Activated effector memory CD4-positive, alpha-beta T cell treated with Interleukin-2 at 50 U/mL for 16 hours (primary cell): ENCODE data around the gene HERPUD1.
"Not testable (repeated sequence)": the region's sequence is repeated elsewhere in the genome, so short reads cannot be mapped to it uniquely, and the experiment has no call there.

Experiments used
- DNase-seq: peaks from one replicate; pipeline ENCODE4 v3.0.0-alpha.2; 2020

The HERPUD1 gene, protein sequence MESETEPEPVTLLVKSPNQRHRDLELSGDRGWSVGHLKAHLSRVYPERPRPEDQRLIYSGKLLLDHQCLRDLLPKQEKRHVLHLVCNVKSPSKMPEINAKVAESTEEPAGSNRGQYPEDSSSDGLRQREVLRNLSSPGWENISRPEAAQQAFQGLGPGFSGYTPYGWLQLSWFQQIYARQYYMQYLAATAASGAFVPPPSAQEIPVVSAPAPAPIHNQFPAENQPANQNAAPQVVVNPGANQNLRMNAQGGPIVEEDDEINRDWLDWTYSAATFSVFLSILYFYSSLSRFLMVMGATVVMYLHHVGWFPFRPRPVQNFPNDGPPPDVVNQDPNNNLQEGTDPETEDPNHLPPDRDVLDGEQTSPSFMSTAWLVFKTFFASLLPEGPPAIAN

GRCh38 chr16:56931892-56932720 is at the start of gene HERPUD1:
Gene HERPUD1, plus strand, starts transcription at chr16:56932142. Its CDS starts 103 bp downstream, at chr16:56932245.
- DNase-seq: peak; percentile 99

DNA sequence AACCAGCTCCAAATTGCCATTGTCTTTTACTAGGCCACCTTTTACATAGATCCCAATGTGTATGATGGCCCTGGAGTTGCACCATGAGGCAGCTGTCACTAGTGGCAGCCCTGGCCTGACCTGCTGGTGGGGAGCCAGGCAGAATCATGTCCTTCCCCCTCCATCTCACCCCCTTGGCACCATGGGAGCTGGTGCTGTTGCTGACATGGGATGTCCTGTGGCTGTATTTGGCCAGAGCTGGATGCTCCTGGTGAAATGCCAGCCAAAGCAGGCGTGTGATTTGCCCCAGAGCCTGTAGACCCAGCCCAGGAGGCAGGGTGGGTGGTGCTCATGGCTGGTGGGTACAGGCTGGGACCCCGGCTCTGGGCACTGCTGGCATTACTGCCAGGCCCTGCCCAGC is 48.4 kb upstream of the HERPUD1 start:
- no peak for DNase-seq

GRCh38 chr16:56884026-56884582 is 47.8 kb upstream of the HERPUD1 start:
- no peak for DNase-seq

DNA sequence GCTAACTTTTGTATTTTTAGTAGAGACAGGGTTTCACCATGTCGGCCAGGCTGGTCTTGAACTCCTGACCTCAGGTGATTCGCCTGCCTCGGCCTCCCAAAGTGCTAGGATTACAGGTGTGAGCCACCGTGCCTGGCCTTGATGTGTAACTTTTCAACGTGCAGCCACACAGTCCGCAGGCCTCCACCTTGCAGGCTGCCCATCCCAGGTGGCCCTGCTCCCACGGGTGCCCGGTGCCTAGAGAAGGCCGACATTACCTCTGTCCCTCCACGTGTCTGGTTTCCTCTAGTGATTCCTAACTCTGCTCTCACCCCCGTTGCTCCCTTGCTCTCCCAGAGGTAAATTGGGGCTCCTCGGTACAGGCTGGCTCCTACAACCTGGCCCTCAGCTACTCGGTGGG is 47.0 kb upstream of the HERPUD1 start:
- DNase-seq: not testable (repeated sequence)

DNA sequence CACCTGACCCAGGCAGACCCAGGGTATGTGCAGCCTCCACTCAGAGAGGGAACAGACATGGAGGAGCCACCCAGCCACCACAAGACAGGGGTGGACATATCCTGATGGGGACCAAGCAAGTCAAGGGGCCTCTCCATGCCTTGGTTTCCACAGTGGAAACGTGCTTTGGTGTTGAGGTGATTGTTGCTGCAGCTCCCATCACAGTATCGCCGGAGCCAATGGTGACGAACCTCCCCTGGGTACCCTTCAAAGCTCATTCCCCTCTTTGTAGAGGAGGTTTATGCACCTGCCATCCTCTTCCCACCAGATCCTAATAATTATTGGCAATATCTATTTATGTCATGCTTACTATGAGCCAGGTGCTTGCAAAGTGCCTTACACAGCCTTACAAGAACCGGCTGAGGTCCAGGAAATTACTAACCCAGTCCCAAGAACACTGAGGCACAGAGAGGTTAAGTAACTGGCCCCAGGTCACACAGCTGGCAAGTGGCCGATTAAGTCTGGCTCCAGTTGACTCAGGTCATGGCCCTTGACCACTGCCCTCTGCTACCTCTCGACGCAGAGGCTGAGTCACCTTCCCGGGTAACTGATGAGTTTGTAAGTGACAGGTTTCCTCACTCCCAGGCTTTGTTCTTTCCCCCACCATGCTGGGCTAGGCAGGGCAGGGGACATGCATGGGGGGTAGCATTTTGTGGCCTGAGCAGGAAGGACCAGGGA is 46.3 kb upstream of the HERPUD1 start:
- no peak for DNase-seq

DNA sequence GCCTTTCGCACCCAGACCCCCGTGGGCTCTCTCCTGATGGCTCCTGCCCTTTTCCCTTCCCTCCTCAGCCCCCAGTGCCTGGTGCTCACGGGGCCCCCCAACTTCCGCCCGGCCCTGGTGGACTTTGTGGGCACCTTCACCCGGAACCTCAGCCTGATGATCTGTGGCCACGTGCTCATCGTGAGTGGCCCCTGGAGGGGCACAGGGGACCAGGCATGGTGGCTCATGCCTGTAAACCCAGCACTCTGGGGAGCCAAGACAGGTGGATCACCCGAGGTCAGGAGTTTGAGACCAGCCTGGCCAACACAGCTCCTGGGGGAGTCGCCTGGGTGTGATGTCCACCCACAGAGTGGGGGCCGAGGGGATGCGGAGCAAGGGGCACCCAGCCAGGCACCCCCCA is 45.6 kb upstream of the HERPUD1 start:
- DNase-seq: no peak

- DNase-seq: no peak
Measured at GRCh38 chr16:56886826-56887225, 45.1 kb upstream of the HERPUD1 start.

GRCh38 chr16:56888806-56889205 is 43.1 kb upstream of the HERPUD1 start:
- no peak for DNase-seq

DNA sequence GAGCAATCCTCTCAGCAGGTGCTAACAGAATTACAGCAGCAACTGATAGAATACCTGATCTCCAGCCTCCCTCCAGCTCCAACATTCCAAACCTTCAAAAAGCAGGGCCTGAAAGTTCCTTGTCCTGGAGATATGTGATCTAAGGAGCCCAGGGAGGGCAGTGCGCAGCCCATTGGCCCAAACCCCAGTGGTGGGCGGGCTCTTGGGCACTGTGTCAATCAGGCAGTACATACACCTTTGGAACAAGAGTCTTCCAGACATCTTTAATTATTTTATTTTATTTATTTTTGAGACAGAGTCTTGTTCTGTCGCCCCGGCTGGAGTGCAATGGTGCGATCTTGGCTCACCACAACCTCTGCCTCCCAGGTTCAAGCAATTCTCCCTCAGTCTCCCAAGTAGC is 42.7 kb upstream of the HERPUD1 start:
- no peak for DNase-seq

- no peak for DNase-seq
Measured at GRCh38 chr16:56891685-56892084, 40.3 kb upstream of the HERPUD1 start.

- DNase-seq: no peak
Measured at GRCh38 chr16:56892705-56893104, 39.2 kb upstream of the HERPUD1 start.

DNA sequence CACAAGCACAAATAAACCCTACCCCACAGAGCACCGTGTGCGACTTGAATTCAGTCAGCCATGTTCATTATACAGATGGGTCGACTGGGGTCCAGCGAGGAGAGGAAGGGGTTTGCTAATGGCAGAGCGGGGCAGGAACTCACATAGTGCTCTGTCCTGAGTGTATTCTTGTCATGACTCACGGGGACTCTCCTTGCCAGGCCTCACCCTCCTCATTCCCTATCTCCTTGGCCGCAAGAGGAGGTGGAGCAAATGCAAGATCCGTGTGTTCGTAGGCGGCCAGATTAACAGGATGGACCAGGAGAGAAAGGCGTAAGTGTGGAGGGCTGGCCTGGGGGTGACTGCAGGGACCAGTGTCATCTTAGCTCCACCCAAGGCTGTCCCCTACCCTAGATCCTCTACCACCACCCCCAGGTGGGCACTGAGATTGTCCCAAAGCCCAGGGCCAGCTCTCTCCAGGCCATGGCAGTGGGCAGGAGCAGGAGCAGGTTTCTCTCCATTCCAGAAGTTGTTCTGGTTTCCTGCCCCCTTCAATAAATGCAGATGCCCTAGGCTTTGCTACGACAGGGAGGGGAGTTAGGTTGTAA is 37.5 kb upstream of the HERPUD1 start:
- DNase-seq: no peak

DNA sequence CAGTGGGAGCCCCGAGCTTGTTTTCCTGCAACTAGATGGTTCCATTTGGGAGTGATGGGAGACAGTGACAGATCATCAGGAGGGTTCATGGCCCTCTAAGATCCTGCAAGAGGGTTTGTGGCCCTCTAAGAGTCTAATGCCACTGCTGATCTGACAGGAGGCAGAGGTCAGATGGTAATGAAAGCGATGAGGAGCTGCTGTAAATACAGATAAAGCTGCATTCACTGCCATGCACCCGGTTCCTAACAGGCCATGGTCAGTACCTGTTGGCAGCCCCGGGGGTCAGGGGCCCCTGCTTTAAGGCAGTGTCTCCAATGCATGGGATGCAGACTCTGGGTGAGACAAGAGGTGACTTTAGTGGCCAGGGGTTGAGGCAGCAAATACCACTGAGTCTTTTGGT is 36.1 kb upstream of the HERPUD1 start:
- no peak for DNase-seq

DNA sequence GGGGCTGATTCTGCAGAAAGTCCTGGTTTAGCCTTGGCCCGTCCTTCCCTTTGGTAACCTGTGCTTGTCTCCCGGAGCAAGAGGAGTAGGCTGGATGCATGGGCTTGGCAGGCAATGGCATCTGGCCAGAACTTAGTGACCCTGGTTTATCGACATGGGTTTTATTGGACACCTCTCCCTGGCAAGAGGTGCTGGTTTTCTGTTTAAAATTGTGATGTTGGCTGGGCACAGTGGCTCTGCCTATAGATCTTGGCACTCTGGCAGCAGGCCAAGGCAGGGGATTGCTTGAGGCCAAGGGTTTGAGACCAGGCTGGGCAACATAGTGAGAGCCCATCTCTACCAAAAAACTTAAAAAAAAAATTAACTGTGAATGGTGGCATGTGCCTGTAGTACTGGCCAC is 35.7 kb upstream of the HERPUD1 start:
- no peak for DNase-seq

- DNase-seq: no peak
Measured at GRCh38 chr16:56897026-56897799, 34.7 kb upstream of the HERPUD1 start.

GRCh38 chr16:56898847-56899246 is 33.1 kb upstream of the HERPUD1 start:
- DNase-seq: no peak

- no peak for DNase-seq
Measured at GRCh38 chr16:56903866-56904265, 28.1 kb upstream of the HERPUD1 start.

DNA sequence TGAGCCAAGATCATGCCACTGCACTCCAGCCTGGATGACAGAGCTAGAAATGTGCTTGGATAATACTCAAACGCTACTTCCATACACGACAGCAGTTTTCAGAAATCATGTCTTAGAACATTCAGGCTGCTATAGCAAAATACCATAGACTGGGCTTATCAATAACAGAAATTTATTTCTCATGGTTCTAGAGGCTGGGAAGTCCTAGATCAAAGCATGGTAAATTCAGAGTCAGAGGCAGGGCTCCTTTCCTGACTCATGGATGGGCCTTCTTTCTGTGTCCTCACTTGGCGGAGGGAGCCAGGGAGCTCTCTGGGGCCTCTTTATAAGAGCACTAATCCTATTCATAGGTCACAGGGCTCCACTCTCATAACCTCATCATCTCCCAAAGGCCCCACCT is 24.5 kb upstream of the HERPUD1 start:
- DNase-seq: no peak

GRCh38 chr16:56909527-56909979 is 22.4 kb upstream of the HERPUD1 start:
- DNase-seq: no peak

GRCh38 chr16:56910112-56910511 is 21.8 kb upstream of the HERPUD1 start:
- DNase-seq: no peak

DNA sequence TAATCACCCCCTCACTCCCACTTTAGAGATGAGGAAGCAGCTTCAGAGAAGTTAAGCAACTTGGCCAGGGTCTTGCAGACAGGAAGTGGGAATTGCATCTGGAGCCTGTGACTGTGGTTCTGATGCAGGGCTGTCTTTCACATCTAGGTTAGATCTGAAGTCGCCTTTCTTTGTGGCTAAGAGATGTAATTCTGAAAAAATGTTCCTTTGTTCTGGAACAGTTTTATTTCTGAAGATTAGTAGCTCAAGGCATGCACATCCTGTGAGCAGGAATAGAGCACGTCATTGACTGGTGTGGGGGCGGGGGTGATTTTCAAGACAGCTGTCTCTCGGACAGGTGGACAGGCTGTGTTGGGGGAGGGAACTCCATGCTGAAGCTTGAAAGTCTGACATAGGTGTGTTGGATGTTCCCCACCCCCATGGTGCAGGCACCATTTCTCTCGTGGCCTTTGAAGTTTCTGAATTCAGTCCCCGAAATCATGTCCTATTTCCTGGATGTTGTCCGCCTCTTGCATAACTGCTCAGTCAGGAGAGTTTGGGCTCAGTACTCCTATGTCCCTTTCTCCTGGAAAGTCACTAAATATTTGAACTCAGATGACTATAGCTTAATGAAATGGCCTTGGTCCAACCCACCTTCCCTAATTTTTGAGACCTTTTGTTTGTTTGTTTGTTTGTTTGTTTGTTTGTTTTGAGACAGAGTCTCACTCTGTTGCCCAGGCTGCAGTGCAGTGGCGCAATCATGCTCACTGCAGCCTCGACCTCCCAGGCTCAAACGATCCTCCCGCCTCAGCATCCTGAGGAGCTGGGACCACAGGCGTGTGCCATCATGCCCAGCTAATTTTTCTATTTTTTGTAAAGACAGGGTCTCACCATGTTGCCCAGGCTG is 21.0 kb upstream of the HERPUD1 start:
- DNase-seq: no peak
